DMS53 treated with DMSO at 0.1 percent for 48 hours (cell line): ENCODE measurements around the gene RGL2.

Experiments
- DNase-seq: peaks from one replicate; lab custom pipeline; 2025; ENCODE audit not compliant: unreplicated experiment; lab: John Stamatoyannopoulos, UW

Gene RGL2

GRCh38 chr6:33317419-33317668, 18.6 kb upstream of the RGL2 start:
- DNase-seq, result no peak

GRCh38 chr6:33316603-33317418, 18.1 kb upstream of the RGL2 start:
- no peak for DNase-seq

- DNase-seq, result no peak
Measured at GRCh38 chr6:33315793-33316602, 17.3 kb upstream of the RGL2 start.

- DNase-seq, result peak; percentile 55
Measured at GRCh38 chr6:33314943-33315792, 16.4 kb upstream of the RGL2 start.

GRCh38 chr6:33314515-33314942, 15.8 kb upstream of the RGL2 start:
- DNase-seq, result peak; percentile 44

- DNase-seq, result peak; percentile 64
Measured at GRCh38 chr6:33313709-33314514, 15.2 kb upstream of the RGL2 start, which contains the start of gene TAPBP. Gene TAPBP (minus strand): TSS chr6:33314078. CDS start chr6:33314041, 37 bp downstream.

GRCh38 chr6:33313105-33313708, 14.5 kb upstream of the RGL2 start:
- DNase-seq, result peak; percentile 21

- DNase-seq, result peak; percentile 42
Measured at GRCh38 chr6:33312361-33313104, 13.8 kb upstream of the RGL2 start.

- DNase-seq, result no peak
Measured at GRCh38 chr6:33306356-33306755, 7.6 kb upstream of the RGL2 start.

- no peak for DNase-seq
Measured at GRCh38 chr6:33305052-33305451, 6.3 kb upstream of the RGL2 start.

GRCh38 chr6:33304216-33304615, 5.5 kb upstream of the RGL2 start:
- DNase-seq, result no peak

GRCh38 chr6:33301877-33302276, 3.1 kb upstream of the RGL2 start:
- no peak for DNase-seq

- DNase-seq, result peak; percentile 88
Measured at GRCh38 chr6:33299237-33299944, 649 bp upstream of the RGL2 start.

GRCh38 chr6:33297956-33298772, 578 bp downstream of the RGL2 start:
- peak; percentile 35 for DNase-seq

GRCh38 chr6:33297406-33297955, 1.3 kb downstream of the RGL2 start:
- DNase-seq, result no peak

GRCh38 chr6:33296797-33297405, 1.8 kb downstream of the RGL2 start:
- DNase-seq, result no peak
